HG02571 (cell line): ENCODE measurements around the gene FCN3.
"Not testable (repeated sequence)": the region's sequence is repeated elsewhere in the genome, so short reads cannot be mapped to it uniquely, and the experiment has no call there.

Experiments
- ATAC-seq: cut with Tn5 transposase; IDR thresholded peaks from one replicate; pipeline ENCODE4 v1.9.1; 2021; ENCODE audit warnings: mild to moderate bottlenecking, moderate library complexity; ENCODE audit not compliant: unreplicated experiment

FCN3 gene

GRCh38 chr1:27399251-27400025 is 24.8 kb upstream of the FCN3 start:
- ATAC-seq: no peak

- no peak for ATAC-seq
These were observed 24.0 kb upstream of the FCN3 start for GRCh38 chr1:27398405-27399149.

GRCh38 chr1:27397749-27398148 is 23.1 kb upstream of the FCN3 start:
- ATAC-seq: no peak

- ATAC-seq: no peak
These were observed 22.5 kb upstream of the FCN3 start for GRCh38 chr1:27397110-27397509.

GRCh38 chr1:27395441-27396195 is 21.0 kb upstream of the FCN3 start:
- ATAC-seq: no peak

- no peak for ATAC-seq
These were observed 20.3 kb upstream of the FCN3 start for GRCh38 chr1:27394925-27395324.

- ATAC-seq: no peak
These were observed 19.6 kb upstream of the FCN3 start for GRCh38 chr1:27394282-27394658.

- ATAC-seq: no peak
These were observed 19.1 kb upstream of the FCN3 start for GRCh38 chr1:27393641-27394281.

- ATAC-seq: no peak
These were observed 18.4 kb upstream of the FCN3 start for GRCh38 chr1:27392778-27393635.

GRCh38 chr1:27392096-27392777 is 17.6 kb upstream of the FCN3 start, which contains the start of gene GPR3:
Gene GPR3 (plus strand): TSS chr1:27392622. CDS start chr1:27393799, 1,177 bp downstream.
- ATAC-seq: no peak

- no peak for ATAC-seq
These were observed 17.0 kb upstream of the FCN3 start for GRCh38 chr1:27391511-27392095.

- ATAC-seq: no peak
These were observed 13.8 kb upstream of the FCN3 start for GRCh38 chr1:27388337-27389005.

GRCh38 chr1:27384797-27385196 is 10.2 kb upstream of the FCN3 start:
- not testable (repeated sequence) for ATAC-seq

- ATAC-seq: no peak
These were observed 9.0 kb upstream of the FCN3 start for GRCh38 chr1:27383661-27384060.

GRCh38 chr1:27383039-27383605 is 8.5 kb upstream of the FCN3 start, which contains the start of gene CD164L2:
Gene CD164L2 (minus strand): TSS chr1:27383333. CDS start chr1:27383239, 94 bp downstream.
- no peak for ATAC-seq

- ATAC-seq: no peak
These were observed 7.5 kb upstream of the FCN3 start for GRCh38 chr1:27381969-27382762.
